Sciatic nerve (tissue), 2 donors: Measurements from ENCODE around the gene FOSL2. TPM values are rescaled to one million over a fixed set of nuclear protein-coding genes. Genes with fewer than 3 reads are reported as not detected.

ENCODE experiments used
- ATAC-seq: fragments of 200-7000 bp; cut with Tn5 transposase; one replicate; pipeline ENCODE4 v1.9.1; 2020; ENCODE audit warnings: mild to moderate bottlenecking, moderate library complexity
- DNase-seq: peaks from one replicate; pipeline ENCODE4 v3.0.0-alpha.2; 2020; ENCODE audit warnings: low spot score
- intact Hi-C: fragments of 100-400 bp; cut with DNase I; formaldehyde crosslinking; loops from one replicate; pipeline ENCODE4 v1.14.2; 2022
- total RNA-seq: library from RNA; stranded (reverse); fragmentation: NEBNext Ultra II Directional; extraction: Animal tissue kit (Norgen Biotek cat#: 25700); gene quantifications from one replicate; pipeline ENCODE4 v1.2.1, GENCODE V29; 2021
- donor health status: DM: no; HTN: no; CAD: no.
- donor health status: DM: no; HTN: no; CAD: no.

Gene FOSL2
- total RNA-seq, 1 donor from 2014 or later = 230 TPM

DNA sequence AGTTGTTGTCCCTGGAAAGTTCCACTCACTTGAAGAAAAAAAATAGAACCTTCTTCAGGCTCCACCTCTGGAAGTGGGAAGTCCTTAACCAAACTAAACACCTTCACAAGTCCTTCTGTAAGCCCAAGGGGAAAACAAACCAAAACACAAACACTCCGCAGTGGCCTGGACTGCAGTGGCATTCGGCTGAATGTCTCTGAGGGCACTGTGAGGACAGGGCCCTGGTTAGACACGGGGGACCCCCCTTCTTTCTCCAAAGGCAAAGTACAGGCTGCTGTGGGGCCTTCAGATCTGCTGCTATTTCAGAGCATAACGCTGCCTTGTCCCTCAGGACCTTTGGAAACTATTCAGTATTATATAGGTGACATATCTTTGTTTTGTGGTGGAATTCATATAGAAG lies 28.1 kb downstream of the FOSL2 start:
- intact Hi-C loops = no loop called here
- DNase-seq (no peak), ATAC-seq (no peak)

- no peak for ATAC-seq
These were observed 30.5 kb downstream of the FOSL2 start for GRCh38 chr2:28422908-28423741.

DNA sequence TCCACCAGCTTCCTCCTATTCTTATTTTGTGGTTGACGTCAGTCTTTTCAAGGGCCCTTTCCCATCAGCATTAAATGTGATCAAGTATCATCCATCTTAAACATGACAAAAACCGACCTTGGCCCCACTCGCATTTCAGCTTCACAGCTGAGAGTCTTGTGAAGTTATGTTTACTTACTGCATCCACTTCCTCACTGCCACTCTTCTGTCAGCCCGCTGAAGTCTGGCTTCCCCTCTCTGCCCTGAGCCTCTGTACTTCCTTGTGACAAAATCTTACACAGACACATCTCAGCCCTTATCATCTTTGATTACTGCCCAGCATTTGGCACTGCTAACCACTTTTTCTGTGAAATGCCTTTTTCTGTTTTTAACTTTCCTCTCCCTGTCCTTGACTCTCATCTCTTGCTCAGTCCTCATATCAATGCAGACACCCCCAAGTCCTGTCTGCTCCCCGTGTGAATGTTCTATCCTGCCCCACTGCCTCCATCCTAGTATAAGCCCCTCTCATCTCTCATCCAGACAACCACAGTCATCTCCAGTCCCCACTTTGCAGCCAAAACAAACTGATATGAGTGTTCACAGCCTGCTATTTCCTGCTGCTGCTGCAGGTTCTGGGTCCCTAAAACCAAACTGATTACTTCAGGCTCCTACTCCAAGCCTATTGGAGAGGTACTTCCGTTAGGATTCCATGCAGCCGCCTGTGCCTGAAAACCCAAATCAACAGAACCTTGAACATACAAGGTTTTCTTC lies 31.4 kb downstream of the FOSL2 start:
- no peak for ATAC-seq
- intact Hi-C loops = no loop called here
- DNase-seq = no peak

More at GRCh38 chr2:28422908-28423741, 30.5 kb downstream of the FOSL2 start:
- intact Hi-C loops = no loop called here
- no peak for DNase-seq

DNA sequence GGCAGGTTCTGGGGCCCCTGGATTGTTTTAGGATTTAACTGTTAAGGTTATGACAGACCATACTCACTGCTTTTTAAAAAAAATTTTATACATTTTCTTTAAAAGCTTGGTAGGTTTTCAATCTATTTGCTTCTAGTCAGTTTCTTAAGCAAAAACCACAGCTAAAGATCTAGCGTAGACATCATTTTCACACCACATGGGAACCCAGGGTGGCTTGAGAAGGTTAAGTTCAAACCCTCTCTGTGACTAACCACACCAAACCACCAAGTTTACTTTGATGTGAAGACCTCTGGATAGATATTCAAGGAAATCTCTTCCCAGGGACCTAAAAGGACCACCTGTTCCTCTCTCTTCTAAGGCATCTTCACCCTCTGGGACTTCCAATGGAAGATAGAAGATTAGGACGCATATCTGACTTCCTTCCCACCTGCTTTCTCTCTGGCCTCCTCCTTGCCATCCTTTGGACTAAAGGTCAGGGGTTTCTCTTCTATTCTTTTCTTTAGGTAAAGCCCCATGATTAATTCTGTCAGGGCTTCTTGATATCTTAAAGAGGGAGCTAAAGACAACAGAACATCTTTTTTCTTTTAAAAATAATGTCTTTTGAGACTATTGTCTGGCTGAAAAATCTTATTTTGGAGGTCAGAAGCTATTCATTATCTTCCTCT lies 32.3 kb downstream of the FOSL2 start:
- intact Hi-C loops = no loop called here
- DNase-seq (no peak), ATAC-seq (no peak)

DNA sequence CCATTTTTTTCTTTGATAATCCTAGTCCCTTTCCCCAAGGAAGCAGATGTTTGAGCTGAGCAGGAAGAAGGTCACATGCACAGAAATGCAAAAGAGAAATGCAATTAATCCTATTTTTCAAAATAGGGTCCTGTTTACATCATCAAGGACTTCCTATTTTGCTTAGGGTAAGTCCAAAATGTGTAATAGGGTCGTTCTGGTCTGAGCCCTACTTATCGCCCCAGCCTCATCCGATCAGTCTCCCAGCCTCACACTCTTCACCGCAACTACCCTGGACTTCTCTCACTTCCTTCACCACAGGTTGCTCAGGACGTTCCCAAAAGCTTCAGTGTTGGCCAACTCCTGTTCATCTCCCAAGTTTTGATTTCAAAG lies 32.8 kb downstream of the FOSL2 start:
- ATAC-seq = no peak
- intact Hi-C loops = no loop called here
- DNase-seq = no peak

DNA sequence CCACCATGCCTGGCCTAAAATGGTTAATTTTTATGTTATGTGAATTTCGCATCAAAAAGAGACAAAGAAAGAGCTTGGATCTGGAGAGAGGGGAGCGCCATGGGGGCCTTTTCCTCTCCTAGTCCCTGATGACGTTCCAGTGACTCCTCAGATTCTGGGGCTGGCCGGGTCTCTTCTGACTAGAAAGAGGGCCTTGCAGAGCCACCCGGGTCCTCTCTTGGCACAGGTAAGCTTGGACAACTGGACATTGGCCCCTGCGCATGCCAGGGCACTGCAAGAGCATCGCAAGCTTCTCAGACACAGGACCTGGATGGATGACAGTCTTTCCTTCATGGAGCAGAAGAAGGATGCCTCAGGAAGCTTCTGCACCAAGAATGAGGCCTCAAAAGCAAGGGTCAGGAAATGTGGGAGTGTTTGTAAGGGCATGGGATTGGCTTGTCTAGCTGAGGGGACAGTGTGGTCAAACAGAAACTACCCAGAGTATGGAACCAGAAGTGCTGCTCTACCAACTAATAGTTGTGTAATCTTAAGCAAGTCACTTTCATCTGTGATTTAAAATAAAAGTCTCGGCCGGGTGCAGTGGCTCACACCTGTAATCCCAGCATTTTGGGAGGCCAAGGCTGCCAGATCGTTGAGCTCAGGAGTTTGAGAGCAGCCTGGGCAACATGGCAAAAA lies 35.2 kb downstream of the FOSL2 start:
- DNase-seq (no peak), ATAC-seq (no peak)
- intact Hi-C loops = no loop called here

DNA sequence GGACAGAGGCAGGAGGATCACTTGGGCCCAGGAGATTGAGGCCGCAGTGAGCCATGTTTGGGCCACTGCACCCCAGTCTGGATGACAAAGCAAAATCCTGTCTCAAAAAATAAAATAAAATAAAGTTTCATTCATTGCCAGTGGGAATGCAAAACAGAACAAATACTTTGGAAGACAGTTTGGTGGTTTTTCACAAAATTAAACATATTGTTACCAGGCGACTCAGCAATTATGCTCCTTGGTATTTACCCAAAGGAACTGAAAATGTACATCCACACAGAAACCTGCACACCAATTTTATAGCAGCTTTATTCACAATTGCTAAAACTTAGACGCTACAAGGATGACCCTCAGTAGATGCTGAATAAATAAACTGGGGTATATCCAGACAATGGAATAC lies 35.8 kb downstream of the FOSL2 start:
- ATAC-seq (no peak), DNase-seq (no peak)
- intact Hi-C loops = no loop called here

GRCh38 chr2:28429636-28430376 lies 37.1 kb downstream of the FOSL2 start:
- DNase-seq (no peak), ATAC-seq (no peak)
- intact Hi-C loops = no loop called here

DNA sequence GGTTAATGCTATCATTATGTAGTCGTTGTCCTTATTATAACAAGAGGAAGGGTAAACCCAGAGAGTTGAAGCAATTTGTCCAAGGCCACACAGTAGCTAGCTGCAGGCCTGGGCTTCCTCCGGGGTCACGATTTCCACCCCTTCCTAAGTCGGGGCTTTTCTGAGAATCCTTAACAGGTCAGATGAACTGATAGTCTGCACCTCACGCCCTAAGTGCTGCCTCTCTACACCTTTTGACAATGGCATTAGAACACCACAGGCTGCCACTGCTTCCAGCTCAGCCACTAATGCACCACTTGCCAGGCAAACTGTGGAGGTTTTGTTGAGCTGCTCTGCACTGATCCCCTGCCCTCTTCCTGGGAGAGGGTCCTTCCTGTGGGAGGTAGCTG lies 37.7 kb downstream of the FOSL2 start:
- intact Hi-C loops = no loop called here
- no peak for DNase-seq
- no peak for ATAC-seq

DNA sequence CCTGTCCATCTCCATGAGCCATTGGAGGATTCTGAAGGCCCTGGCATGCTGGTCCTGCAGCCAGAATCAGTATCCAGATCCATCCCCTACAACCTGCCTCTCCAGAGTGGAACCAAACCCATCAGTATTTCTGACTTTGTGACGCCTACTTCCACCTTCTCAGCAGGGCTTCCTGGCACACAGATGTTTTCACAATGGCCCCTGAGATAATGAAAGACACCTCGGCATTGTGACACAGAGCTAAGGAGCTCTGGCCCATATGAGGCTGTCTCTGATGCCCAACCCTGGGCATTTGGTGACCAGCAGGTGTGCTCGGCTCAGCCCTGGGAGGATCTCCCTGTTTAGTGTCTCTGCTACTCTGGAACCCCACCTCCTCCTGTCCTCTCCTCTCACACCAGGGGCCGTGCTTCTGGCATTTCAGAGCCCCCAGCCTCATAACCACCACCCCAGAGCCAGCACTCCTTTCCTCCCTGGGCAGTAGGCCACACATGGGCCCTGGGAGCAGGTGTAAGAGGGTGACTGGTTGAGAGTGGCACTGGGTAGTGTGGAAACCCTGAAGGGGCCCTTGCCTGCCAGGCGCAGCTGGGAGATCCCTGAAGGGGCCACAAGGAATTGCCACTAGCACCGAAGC lies 38.2 kb downstream of the FOSL2 start:
- intact Hi-C loops = no loop called here
- ATAC-seq (no peak), DNase-seq (no peak)

- ATAC-seq (no peak), DNase-seq (no peak)
- intact Hi-C loops = no loop called here
These were observed 39.1 kb downstream of the FOSL2 start for GRCh38 chr2:28431741-28432140.

DNA sequence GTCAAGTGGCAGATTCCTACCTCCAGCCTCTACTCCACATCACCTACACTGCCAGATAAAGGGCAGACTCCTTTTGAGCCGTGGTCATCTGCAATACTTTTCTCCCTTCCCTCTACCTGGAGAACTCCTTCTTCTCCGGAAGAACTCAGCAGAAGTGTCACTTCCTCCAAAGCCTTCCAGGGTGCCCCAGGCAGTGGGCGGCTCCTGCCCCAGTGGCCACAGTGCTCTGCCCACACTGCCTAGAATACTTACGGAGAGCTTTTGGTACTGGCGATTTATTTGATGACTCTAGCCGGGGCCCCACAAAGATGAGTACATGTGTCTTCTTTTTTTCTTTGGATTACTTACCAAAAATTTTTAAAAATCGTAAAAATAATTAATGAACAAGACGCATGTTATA lies 39.7 kb downstream of the FOSL2 start:
- intact Hi-C loops = no loop called here
- DNase-seq = no peak
- ATAC-seq = no peak

- ATAC-seq (no peak), DNase-seq (no peak)
- intact Hi-C loops = no loop called here
These were observed 40.6 kb downstream of the FOSL2 start for GRCh38 chr2:28433215-28433614.

DNA sequence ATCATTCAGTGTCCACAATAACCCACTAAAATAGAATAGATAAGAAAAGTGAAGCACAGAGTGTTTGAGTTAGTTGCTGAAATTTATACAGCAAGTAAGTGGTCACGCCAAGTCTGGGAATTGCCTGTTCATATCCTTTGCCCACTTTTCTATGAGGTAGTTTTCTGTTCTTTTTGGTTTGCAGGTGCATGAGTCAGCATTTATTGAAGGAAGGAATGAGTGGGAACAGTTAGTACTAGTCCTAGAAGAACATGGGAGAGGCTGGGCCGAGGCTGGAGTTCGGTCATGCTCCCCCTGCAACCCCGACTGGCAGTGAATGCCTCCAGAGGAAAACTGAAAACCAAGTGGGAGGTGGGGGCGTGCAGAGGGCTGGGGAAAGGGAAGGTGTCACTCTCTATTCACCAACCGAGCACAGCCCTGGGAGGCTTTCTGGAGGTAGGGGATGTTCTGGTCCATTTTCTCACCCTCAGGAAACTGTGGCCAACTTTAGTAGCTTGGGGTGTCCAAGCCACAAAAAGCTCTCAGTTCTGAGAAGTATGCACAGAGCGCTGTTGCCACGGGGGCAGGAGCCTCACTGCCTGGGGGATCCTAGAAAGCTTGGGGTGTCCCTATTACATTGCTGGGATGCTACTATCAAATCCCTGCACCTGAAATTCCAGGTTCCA lies 41.4 kb downstream of the FOSL2 start:
- DNase-seq (no peak), ATAC-seq (no peak)
- intact Hi-C loops = no loop called here

- intact Hi-C loops = no loop called here
- DNase-seq (no peak), ATAC-seq (no peak)
These were observed 41.9 kb downstream of the FOSL2 start for GRCh38 chr2:28434600-28434989.

GRCh38 chr2:28435241-28435640 lies 42.6 kb downstream of the FOSL2 start:
- ATAC-seq = no peak
- intact Hi-C loops = no loop called here
- no peak for DNase-seq

DNA sequence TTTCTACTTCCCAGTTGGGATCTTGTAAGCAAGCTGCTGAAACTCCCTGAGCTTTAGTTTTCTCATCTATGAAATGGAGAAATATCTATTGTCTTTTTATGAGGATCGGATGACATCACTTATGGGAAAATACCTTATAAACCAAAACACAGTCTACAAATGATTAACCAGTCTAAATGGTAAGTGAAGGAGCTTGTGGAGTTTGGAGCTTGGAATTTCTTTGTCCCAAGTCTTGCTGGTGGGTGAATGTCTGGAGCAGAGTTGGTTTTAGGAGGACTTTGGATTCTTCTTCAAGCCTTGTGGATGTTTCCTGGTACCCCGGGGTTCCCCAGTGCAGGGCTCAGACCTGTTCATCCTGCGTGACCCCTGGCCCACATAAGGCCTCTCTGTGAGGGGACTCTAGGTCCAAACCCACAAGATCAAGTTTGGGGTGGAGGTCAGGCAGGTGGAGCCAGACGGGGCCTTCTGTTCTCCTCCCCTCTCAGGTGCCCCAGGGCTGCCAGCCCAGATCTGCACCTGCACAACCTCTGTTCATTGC lies 43.2 kb downstream of the FOSL2 start:
- intact Hi-C loops = no loop called here
- DNase-seq = no peak
- ATAC-seq = no peak
